Measurements from ENCODE around the gene IFNL1. TPM values are rescaled to one million over a fixed set of nuclear protein-coding genes. Genes with fewer than 3 reads are reported as not detected.

IFNL1 gene
- total RNA-seq, 1 experiment from 2014 or later: 1.0 TPM

GRCh38 chr19:39296906-39297305 lies 699 bp downstream of the IFNL1 start:
- TF ChIP-seq CTCF (IDR thresholded peaks at IDR 0.05; ENCODE audit: unreplicated experiment): no peak

GRCh38 chr19:39297931-39298634 lies 1.9 kb downstream of the IFNL1 start:
- BruUV-seq (replicated peaks): no TSS peak
- peaks cover 65% of the 10 kb centered on the region for H3K27me3 Mint-ChIP-seq (ENCODE audit: unreplicated experiment)
- TF ChIP-seq CTCF (IDR thresholded peaks at IDR 0.05; ENCODE audit: unreplicated experiment): no peak
- no peak for DNase-seq
- no peak overlapping the region for H3K4me3 Mint-ChIP-seq (ENCODE audit: low read depth, unreplicated experiment)
- CTCF ChIA-PET: interaction anchor here (0.5 to 0.6 kb wide), 2 partner anchors 8 to 176 kb away, joined by 3 read pairs; no protein-coding TSS in a partner anchor
- H3K4me1 Mint-ChIP-seq (ENCODE audit: low read depth, unreplicated experiment): peaks cover under 1% of the 10 kb centered on the region
- H3K27ac Mint-ChIP-seq (ENCODE audit: unreplicated experiment): no peak overlapping the region
- intact Hi-C loops (cut with micrococcal nuclease; ENCODE audit: unreplicated experiment): no loop called here
- no peaks in the 10 kb centered on the region for H3K9me3 Mint-ChIP-seq (ENCODE audit: low read depth, unreplicated experiment)
- H3K36me3 Mint-ChIP-seq (ENCODE audit: insufficient read depth, unreplicated experiment): no peaks in the 10 kb centered on the region

More at GRCh38 chr19:39296906-39297305, 699 bp downstream of the IFNL1 start:
- Mint-ChIP-seq H3K36me3 (ENCODE audit: insufficient read depth, unreplicated experiment) (no peaks in the 10 kb centered on the region), H3K4me3 (ENCODE audit: low read depth, unreplicated experiment) (no peak overlapping the region), H3K9me3 (ENCODE audit: low read depth, unreplicated experiment) (no peaks in the 10 kb centered on the region), H3K4me1 (ENCODE audit: low read depth, unreplicated experiment) (no peaks in the 10 kb centered on the region), H3K27ac (ENCODE audit: unreplicated experiment) (no peak overlapping the region), H3K27me3 (ENCODE audit: unreplicated experiment) (peaks cover 67% of the 10 kb centered on the region)
- intact Hi-C loops (cut with micrococcal nuclease; ENCODE audit: unreplicated experiment): no loop called here
- DNase-seq: no peak
- no TSS peak for BruUV-seq (replicated peaks)
- CTCF ChIA-PET: interaction anchor here (0.6 to 1.3 kb wide), 4 partner anchors 9 to 260 kb away, joined by 3 to 4 read pairs (median 4); no protein-coding TSS in a partner anchor

- TF ChIP-seq CTCF (IDR thresholded peaks at IDR 0.05; ENCODE audit: unreplicated experiment): no peak
- no peak for DNase-seq
- intact Hi-C loops (cut with micrococcal nuclease; ENCODE audit: unreplicated experiment): no loop called here
- H3K36me3 Mint-ChIP-seq (ENCODE audit: insufficient read depth, unreplicated experiment): no peaks in the 10 kb centered on the region
- peaks cover 62% of the 10 kb centered on the region for H3K27me3 Mint-ChIP-seq (ENCODE audit: unreplicated experiment)
- H3K9me3 Mint-ChIP-seq (ENCODE audit: low read depth, unreplicated experiment): peaks cover 2% of the 10 kb centered on the region
- H3K27ac Mint-ChIP-seq (ENCODE audit: unreplicated experiment): no peak overlapping the region
- no TSS peak for BruUV-seq (replicated peaks)
- CTCF ChIA-PET: no interaction called here
- H3K4me3 Mint-ChIP-seq (ENCODE audit: low read depth, unreplicated experiment): no peak overlapping the region
- peaks cover 14% of the 10 kb centered on the region for H3K4me1 Mint-ChIP-seq (ENCODE audit: low read depth, unreplicated experiment)
Observed at GRCh38 chr19:39299404-39299803, 3.2 kb downstream of the IFNL1 start.

GRCh38 chr19:39299832-39300231 lies 3.6 kb downstream of the IFNL1 start:
- H3K4me1 Mint-ChIP-seq (ENCODE audit: low read depth, unreplicated experiment): peaks cover 15% of the 10 kb centered on the region

More at GRCh38 chr19:39299832-39300231, 3.6 kb downstream of the IFNL1 start:
- Mint-ChIP-seq H3K27me3 (ENCODE audit: unreplicated experiment) (peaks cover 62% of the 10 kb centered on the region), H3K27ac (ENCODE audit: unreplicated experiment) (no peak overlapping the region), H3K36me3 (ENCODE audit: insufficient read depth, unreplicated experiment) (no peaks in the 10 kb centered on the region), H3K9me3 (ENCODE audit: low read depth, unreplicated experiment) (peaks cover 2% of the 10 kb centered on the region), H3K4me3 (ENCODE audit: low read depth, unreplicated experiment) (no peak overlapping the region)
- no TSS peak for BruUV-seq (replicated peaks)
- intact Hi-C loops (cut with micrococcal nuclease; ENCODE audit: unreplicated experiment): no loop called here
- no peak for TF ChIP-seq CTCF (IDR thresholded peaks at IDR 0.05; ENCODE audit: unreplicated experiment)
- CTCF ChIA-PET: no interaction called here
- no peak for DNase-seq
